Upper lobe of left lung (tissue), 6 donors: ENCODE measurements around the gene CDKL1. TPM values are rescaled to one million over a fixed set of nuclear protein-coding genes. Genes with fewer than 3 reads are reported as not detected.
"Not testable (repeated sequence)": the region's sequence is repeated elsewhere in the genome, so short reads cannot be mapped to it uniquely, and the experiment has no call there.

Source experiments
- ATAC-seq, 2 donors: fragments of 200-7000 bp; cut with Tn5 transposase; one replicate each; pipeline ENCODE4 v1.9.1; 2022; ENCODE audit warnings: mild to moderate bottlenecking in 2 of 2, moderate library complexity in 2 of 2; ENCODE audit not compliant: low FRiP score in 2 of 2
- DNase-seq, 2 donors: peaks; one replicate each; pipeline ENCODE4 v3.0.0-alpha.2; 2019 to 2020
- H3K27ac ChIP-seq, 4 donors: fragments of 200-600 bp; sonication (generic); one replicate each; pipeline ENCODE4 v1.5.1; 2016 to 2019
- H3K27me3 ChIP-seq, 4 donors: fragments of 200-600 bp; sonication (generic); one replicate each; pipeline ENCODE4 v1.5.1; 2017 to 2019
- H3K36me3 ChIP-seq, 4 donors: fragments of 200-600 bp; sonication (generic); one replicate each; pipeline ENCODE4 v1.5.1; 2016 to 2019
- H3K4me1 ChIP-seq, 4 donors: fragments of 200-600 bp; sonication (generic); one replicate each; pipeline ENCODE4 v1.5.1; 2018 to 2019
- H3K4me3 ChIP-seq, 4 donors: fragments of 200-600 bp; sonication (generic); one replicate each; pipeline ENCODE4 v1.5.1; 2017 to 2019; ENCODE audit warnings: mild to moderate bottlenecking in 2 of 4, moderate library complexity in 1 of 4
- H3K9me3 ChIP-seq, 4 donors: fragments of 200-600 bp; sonication (generic); one replicate each; pipeline ENCODE4 v1.5.1; 2018 to 2019
- EP300 ChIP-seq, 4 donors: sonication (generic); formaldehyde crosslinking; IDR thresholded peaks; one replicate each; pipeline ENCODE4 v1.5.1; 2017; ENCODE audit warnings: antibody characterized with exemption in 4 of 4, control low read depth in 2 of 4
- POLR2A ChIP-seq, 4 donors: fragments of 450-650 bp; IDR thresholded peaks; one replicate each; pipeline ENCODE4 v1.5.1; 2016 to 2017; ENCODE audit warnings: antibody characterized with exemption in 4 of 4, mild to moderate bottlenecking in 2 of 4
- POLR2AphosphoS5 ChIP-seq, 2 donors: sonication (generic); formaldehyde crosslinking; IDR thresholded peaks; one replicate each; pipeline ENCODE4 v1.5.1; 2017; ENCODE audit warnings: antibody characterized with exemption in 2 of 2
- WGBS, 2 donors: methylation state at CpG; one replicate each; pipeline ENCODE4 v1.1.5; 2017 to 2018; 5-methylcytosine and 5-hydroxymethylcytosine counted together
- total RNA-seq, 6 donors: library from RNA; depleted of rRNA in 4 of 6; stranded (reverse); fragments of >200 nt in 4 of 6; gene quantifications; one replicate each; pipeline versions ENCODE4 v1.1.0 to v1.2.1, GENCODE V29; 2016 to 2021
- TF ChIP-seq, protein P1 (sequence below), 6 experiments: fragments of 450-650 bp in 4 of 6; fragments of 200-600 bp in 2 of 6; sonication (generic) in 2 of 6; IDR thresholded peaks; one replicate each; pipeline ENCODE4 v1.5.1; 2016 to 2019; ENCODE audit warnings: antibody characterized with exemption in 6 of 6
- donor health status: DM: no; HTN: no; CAD: no; lungs with moderate emphysema.
- donor health status: DM: no; HTN: yes; CAD: no; lungs with severe emphysema.

The CDKL1 gene
- total RNA-seq, 6 donors from 2014 or later, result 24.6 to 44.7 (median 30.1) TPM

DNA sequence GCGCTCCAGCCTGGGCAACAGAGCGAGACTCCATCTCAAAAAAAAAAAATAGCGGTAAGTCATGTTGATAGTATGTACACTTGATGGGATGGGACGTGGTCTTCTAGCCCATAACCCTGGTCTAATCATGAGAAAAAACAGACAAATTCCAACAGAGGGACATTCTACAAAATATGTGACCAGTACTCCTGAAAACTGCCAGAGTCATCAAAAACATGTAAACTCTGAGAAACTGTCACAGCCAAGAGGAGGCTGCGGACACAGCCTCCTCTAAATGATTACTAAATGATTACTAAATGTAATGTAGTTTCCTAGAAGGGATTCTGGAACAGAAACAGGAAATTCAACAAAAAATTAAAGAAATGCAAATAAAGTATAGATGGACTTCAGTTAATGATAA is 20.9 kb downstream of the CDKL1 start:
- no peaks in the 10 kb centered on the region for H3K9me3 ChIP-seq
- DNase-seq, result no peak
- H3K27me3 ChIP-seq, result no peaks in the 10 kb centered on the region
- TF ChIP-seq, protein P1, sequence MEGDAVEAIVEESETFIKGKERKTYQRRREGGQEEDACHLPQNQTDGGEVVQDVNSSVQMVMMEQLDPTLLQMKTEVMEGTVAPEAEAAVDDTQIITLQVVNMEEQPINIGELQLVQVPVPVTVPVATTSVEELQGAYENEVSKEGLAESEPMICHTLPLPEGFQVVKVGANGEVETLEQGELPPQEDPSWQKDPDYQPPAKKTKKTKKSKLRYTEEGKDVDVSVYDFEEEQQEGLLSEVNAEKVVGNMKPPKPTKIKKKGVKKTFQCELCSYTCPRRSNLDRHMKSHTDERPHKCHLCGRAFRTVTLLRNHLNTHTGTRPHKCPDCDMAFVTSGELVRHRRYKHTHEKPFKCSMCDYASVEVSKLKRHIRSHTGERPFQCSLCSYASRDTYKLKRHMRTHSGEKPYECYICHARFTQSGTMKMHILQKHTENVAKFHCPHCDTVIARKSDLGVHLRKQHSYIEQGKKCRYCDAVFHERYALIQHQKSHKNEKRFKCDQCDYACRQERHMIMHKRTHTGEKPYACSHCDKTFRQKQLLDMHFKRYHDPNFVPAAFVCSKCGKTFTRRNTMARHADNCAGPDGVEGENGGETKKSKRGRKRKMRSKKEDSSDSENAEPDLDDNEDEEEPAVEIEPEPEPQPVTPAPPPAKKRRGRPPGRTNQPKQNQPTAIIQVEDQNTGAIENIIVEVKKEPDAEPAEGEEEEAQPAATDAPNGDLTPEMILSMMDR (IDR thresholded peaks at IDR 0.05), result no peak
- TF ChIP-seq POLR2AphosphoS5 (IDR thresholded peaks at IDR 0.05), result no peak
- TF ChIP-seq POLR2A (IDR thresholded peaks at IDR 0.05), result no peak
- peaks cover 0 to 4% (median 0%) of the 10 kb centered on the region in 4 donors for H3K36me3 ChIP-seq
- H3K4me3 ChIP-seq, result no peak overlapping the region
- H3K4me1 ChIP-seq, result no peaks in the 10 kb centered on the region
- H3K27ac ChIP-seq, result no peak overlapping the region
- ATAC-seq, result no peak
- WGBS, 2 donors, result 94 to 97% methylated on average over 5 of the region's 5 CpGs

DNA sequence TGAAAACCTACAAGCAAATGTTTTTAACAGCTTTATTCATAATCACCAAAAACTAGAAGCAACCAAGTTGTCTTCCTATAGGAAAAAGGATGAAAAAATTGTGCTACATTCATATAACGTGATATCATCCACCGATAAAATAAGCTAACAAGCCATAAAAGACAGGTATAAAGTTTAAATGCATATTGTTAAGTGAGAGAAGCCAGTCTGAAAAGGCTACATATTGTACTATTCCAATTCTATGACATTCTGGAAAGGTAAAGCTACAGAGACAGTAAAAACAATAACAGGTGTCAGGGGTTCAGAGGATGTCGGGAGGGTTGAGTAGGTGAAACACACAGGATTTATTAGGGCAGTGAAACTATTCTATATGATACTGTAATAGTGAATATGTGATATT is 22.7 kb downstream of the CDKL1 start:
- no peaks in the 10 kb centered on the region for H3K27me3 ChIP-seq
- H3K4me1 ChIP-seq, result no peaks in the 10 kb centered on the region
- H3K27ac ChIP-seq, result no peak overlapping the region
- ATAC-seq (no peak), DNase-seq (no peak)
- H3K36me3 ChIP-seq, result peaks cover 0 to 3% (median 0%) of the 10 kb centered on the region in 4 donors
- 94 to 96% methylated on average over 3 of the region's 3 CpGs for WGBS, 2 donors
- no peaks in the 10 kb centered on the region for H3K9me3 ChIP-seq
- TF ChIP-seq EP300 (IDR thresholded peaks at IDR 0.05), result no peak
- no peak for TF ChIP-seq POLR2A (IDR thresholded peaks at IDR 0.05)
- no peak for TF ChIP-seq POLR2AphosphoS5 (IDR thresholded peaks at IDR 0.05)
- H3K4me3 ChIP-seq, result no peak overlapping the region

DNA sequence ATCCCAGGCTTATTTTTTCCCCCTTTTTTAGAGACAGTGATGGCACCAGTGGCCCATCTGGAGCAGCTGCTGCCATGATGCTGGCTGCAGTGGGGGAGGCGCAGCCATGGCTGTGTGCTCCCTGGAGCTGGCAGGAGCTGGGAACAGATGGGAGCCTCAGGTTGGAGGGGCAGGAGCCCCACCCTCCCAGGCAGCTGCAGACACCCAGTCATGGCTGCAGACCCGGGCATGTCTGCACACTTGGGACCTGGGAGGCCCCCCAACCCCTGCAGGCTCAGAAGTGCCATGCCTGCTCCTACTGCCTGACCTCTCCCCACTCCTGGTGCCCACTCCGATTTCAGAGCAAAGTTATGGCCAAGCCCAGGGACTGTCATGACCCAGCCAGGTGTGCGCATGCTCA is 25.1 kb downstream of the CDKL1 start:
- no peaks in the 10 kb centered on the region for H3K4me1 ChIP-seq
- TF ChIP-seq, protein P1 (IDR thresholded peaks at IDR 0.05), result no peak
- TF ChIP-seq POLR2A (IDR thresholded peaks at IDR 0.05) (no peak), POLR2AphosphoS5 (IDR thresholded peaks at IDR 0.05) (no peak)

DNA sequence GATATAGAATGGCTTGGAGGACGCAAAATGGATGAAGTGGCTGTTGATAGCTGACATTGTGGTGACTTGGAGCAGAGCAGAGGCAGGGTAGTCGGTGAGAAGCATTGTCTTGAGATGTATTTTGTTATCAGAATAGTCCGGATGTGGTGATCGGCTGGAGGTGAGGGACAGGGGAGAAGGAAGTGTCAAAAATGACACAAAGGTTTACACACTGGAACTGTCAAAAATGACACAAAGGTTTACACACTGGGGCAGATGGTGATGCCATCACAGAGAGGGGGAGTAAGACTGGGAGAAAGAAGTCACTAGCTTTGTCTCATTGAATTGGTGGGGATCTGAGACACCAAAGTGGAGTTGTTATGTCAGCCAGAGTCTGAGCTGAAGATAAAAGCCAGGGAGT is 30.1 kb downstream of the CDKL1 start:
- Histone ChIP-seq H3K36me3 (no peaks in the 10 kb centered on the region), H3K27ac (no peak overlapping the region), H3K9me3 (no peaks in the 10 kb centered on the region), H3K27me3 (no peaks in the 10 kb centered on the region), H3K4me3 (no peak overlapping the region), H3K4me1 (peaks cover 15 to 19% (median 18%) of the 10 kb centered on the region in 4 donors)
- TF ChIP-seq, protein P1 (IDR thresholded peaks at IDR 0.05), result no peak
- no peak for TF ChIP-seq POLR2A (IDR thresholded peaks at IDR 0.05)
- TF ChIP-seq EP300 (IDR thresholded peaks at IDR 0.05), result no peak
- no peak for TF ChIP-seq POLR2AphosphoS5 (IDR thresholded peaks at IDR 0.05)
- ATAC-seq (no peak), DNase-seq (no peak)
- WGBS, 2 donors, result 75 to 79% methylated on average over 4 of the region's 4 CpGs

More for the DNA sequence above, 25.1 kb downstream of the CDKL1 start:
- H3K9me3 ChIP-seq, result no peaks in the 10 kb centered on the region
- H3K4me3 ChIP-seq, result no peak overlapping the region
- ATAC-seq (no peak), DNase-seq (peak in 1 of 2 donors; percentile 50)
- H3K27me3 ChIP-seq, result no peaks in the 10 kb centered on the region
- no peaks in the 10 kb centered on the region for H3K36me3 ChIP-seq
- WGBS, 2 donors, result 93% methylated on average over 4 of the region's 4 CpGs; no CpG with 5 or more reads in 1 of the 2 donors
- no peak overlapping the region for H3K27ac ChIP-seq

DNA sequence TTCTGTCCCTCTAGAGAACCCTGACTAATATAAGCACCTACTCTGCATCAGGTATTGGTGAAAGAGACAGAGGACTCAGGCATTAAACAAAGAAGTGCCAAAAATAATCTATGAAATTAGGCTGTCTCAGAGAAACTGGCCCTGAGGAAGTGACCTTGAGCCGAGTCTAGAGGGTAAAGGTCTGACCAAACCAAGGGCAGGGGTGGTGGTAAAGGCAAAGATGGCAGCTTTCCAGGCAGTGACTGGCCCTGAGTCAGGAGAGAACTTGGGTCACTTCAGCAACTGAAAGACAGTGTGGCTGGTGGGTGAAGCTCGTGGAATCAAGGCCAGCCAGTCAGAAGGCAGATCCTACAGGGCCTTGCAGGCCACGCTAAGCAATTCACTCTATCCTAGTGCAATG is 30.6 kb downstream of the CDKL1 start:
- Histone ChIP-seq H3K4me3 (no peak overlapping the region), H3K27ac (no peak overlapping the region), H3K36me3 (no peaks in the 10 kb centered on the region), H3K9me3 (no peaks in the 10 kb centered on the region), H3K4me1 (peaks cover 15 to 19% (median 18%) of the 10 kb centered on the region in 4 donors), H3K27me3 (no peaks in the 10 kb centered on the region)
- TF ChIP-seq POLR2A (IDR thresholded peaks at IDR 0.05), result no peak
- no peak for TF ChIP-seq POLR2AphosphoS5 (IDR thresholded peaks at IDR 0.05)
- no peak for TF ChIP-seq EP300 (IDR thresholded peaks at IDR 0.05)
- TF ChIP-seq, protein P1 (IDR thresholded peaks at IDR 0.05), result no peak
- DNase-seq, result no peak
- no peak for ATAC-seq
- WGBS, 2 donors, result 84 to 90% methylated on average over 3 of the region's 3 CpGs

DNA sequence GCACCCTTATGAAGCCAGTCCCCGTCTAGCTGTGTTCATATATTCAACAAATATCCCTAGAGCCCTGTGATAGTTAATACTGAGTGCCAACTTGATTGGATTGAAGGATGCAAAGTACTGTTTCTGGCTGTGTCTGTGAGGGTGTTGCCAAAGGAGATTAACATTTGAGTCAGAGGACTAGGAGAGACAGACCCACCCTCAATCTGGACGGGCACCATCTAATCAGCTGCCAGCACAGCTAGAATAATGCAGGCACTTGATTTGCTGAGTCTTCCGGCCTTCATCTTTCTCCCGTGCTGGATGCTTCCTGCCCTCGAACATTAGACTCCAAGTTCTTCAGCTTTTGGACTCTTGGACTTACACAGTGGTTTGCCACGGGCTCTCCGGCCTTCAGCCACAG is 31.1 kb downstream of the CDKL1 start:
- 91 to 94% methylated on average over 7 of the region's 7 CpGs for WGBS, 2 donors
- ATAC-seq, H3K27ac ChIP-seq, H3K4me3 ChIP-seq, DNase-seq, H3K27me3 ChIP-seq, H3K36me3 ChIP-seq, H3K9me3 ChIP-seq: not testable (repeated sequence)
- H3K4me1 ChIP-seq, result peaks cover 15 to 19% (median 18%) of the 10 kb centered on the region in 4 donors
